ENCODE measurements around the gene ZNF577. TPM values are rescaled to one million over a fixed set of nuclear protein-coding genes. Genes with fewer than 3 reads are reported as not detected.

ZNF577 gene
- total RNA-seq, 2 experiments from 2014 or later: 4.1 to 5.3 TPM

DNA sequence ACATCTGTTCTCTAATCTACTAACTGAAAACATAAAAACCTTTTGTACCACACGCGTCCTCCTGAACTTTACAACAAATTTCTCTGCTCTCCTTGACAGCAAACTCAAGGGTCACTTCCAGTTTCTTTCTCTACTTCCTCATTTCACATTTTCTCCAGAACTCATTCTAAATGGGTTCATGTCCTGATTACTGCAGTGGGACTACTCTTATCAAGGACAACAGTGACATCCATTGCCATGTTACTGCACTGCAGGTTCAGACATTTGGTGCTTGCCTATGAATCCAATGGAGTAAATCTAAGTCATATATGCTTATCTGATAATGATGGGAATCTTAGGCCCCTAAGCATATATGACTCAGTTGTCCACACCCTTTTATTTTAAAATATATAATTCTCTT, 57.5 kb downstream of the ZNF577 start:
- Mint-ChIP-seq H3K36me3 (no peaks in the 10 kb centered on the region), H3K4me3 (no peak overlapping the region), H3K4me1 (ENCODE audit: low read depth) (no peaks in the 10 kb centered on the region), H3K27me3 (no peaks in the 10 kb centered on the region), H3K9me3 (peaks cover 54% of the 10 kb centered on the region), H3K27ac (no peak overlapping the region)
- DNase-seq: no peak
- ChIA-PET POLR2A (no interaction called here), CTCF (no interaction called here)
- intact Hi-C loops (cut with micrococcal nuclease): no loop called here

DNA sequence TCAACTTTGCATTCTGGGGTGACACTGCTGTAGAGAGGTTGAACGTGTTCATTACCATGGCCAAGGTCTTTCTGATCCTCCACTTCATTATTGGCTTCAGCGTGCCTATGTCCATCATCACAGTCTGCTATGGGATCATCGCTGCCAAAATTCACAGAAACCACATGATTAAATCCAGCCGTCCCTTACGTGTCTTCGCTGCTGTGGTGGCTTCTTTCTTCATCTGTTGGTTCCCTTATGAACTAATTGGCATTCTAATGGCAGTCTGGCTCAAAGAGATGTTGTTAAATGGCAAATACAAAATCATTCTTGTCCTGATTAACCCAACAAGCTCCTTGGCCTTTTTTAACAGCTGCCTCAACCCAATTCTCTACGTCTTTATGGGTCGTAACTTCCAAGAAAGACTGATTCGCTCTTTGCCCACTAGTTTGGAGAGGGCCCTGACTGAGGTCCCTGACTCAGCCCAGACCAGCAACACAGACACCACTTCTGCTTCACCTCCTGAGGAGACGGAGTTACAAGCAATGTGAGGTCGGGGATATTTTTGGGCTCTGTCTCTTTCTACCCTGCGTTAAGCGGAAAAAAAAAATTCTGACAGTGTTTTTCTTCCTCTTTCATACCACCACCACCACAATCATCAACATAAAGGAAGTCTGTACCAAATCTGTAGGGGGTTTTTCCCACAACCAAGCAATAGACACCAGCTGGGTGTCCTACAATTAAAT, 63.3 kb downstream of the ZNF577 start:
- ChIA-PET CTCF (no interaction called here), POLR2A (no interaction called here)
- no peaks in the 10 kb centered on the region for H3K4me1 Mint-ChIP-seq (ENCODE audit: low read depth)
- H3K27me3 Mint-ChIP-seq: no peaks in the 10 kb centered on the region
- DNase-seq: no peak
- no peak overlapping the region for H3K4me3 Mint-ChIP-seq
- H3K9me3 Mint-ChIP-seq: peaks cover 57% of the 10 kb centered on the region
- peaks cover 5% of the 10 kb centered on the region for H3K36me3 Mint-ChIP-seq
- no peak overlapping the region for H3K27ac Mint-ChIP-seq
- intact Hi-C loops (cut with micrococcal nuclease): no loop called here

- Mint-ChIP-seq H3K4me1 (ENCODE audit: low read depth) (no peaks in the 10 kb centered on the region), H3K36me3 (peaks cover 5% of the 10 kb centered on the region), H3K4me3 (no peak overlapping the region), H3K9me3 (peaks cover 44% of the 10 kb centered on the region), H3K27me3 (no peaks in the 10 kb centered on the region), H3K27ac (no peak overlapping the region)
- POLR2A ChIA-PET: no interaction called here
- intact Hi-C loops (cut with micrococcal nuclease): no loop called here
- DNase-seq: no peak
- CTCF ChIA-PET: no interaction called here
These were observed 64.8 kb downstream of the ZNF577 start for GRCh38 chr19:51822946-51823345.

DNA sequence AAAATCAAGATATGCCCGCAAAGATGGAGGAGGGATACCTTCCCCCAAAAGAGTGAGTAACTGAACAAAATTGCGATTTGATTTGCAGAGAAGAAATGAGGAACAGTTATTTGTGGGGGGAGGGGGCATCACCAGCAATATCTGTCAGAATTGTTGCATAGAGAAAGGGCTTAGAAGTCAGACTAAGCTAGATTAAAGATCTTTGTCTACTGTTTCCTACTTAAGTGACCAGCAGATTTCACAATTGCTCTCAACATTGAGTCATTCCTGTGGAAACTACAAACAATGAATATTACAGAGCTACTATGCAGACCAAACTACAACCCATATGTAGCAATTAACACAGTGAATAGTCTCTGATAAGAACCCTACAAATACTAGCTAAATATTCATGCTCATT, 65.4 kb downstream of the ZNF577 start:
- POLR2A ChIA-PET: no interaction called here
- CTCF ChIA-PET: no interaction called here
- H3K27ac Mint-ChIP-seq: no peak overlapping the region
- peaks cover 38% of the 10 kb centered on the region for H3K9me3 Mint-ChIP-seq
- intact Hi-C loops (cut with micrococcal nuclease): no loop called here
- H3K4me1 Mint-ChIP-seq (ENCODE audit: low read depth): no peaks in the 10 kb centered on the region
- H3K36me3 Mint-ChIP-seq: peaks cover 5% of the 10 kb centered on the region
- no peak overlapping the region for H3K4me3 Mint-ChIP-seq
- DNase-seq: no peak
- no peaks in the 10 kb centered on the region for H3K27me3 Mint-ChIP-seq

DNA sequence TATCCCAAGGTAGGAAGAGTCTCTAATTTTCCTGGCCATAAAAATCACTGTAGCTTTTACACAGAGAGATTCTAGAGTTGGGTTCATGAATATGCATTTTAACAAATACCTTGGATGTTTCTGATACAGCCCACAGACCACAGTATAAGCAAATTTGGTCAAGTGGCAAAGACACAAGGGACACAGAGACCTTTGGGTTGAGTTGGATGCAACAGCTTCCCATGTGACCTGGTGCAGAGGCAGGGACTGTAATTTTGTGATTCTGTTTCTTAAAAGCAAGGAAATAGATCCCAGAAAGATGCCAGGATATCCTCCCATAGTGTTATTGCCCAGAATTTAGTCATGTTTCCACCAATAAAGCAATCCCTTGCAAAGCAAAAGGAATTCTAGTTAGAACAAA, 65.8 kb downstream of the ZNF577 start:
- Mint-ChIP-seq H3K4me1 (ENCODE audit: low read depth) (no peaks in the 10 kb centered on the region), H3K27ac (no peak overlapping the region), H3K9me3 (peaks cover 34% of the 10 kb centered on the region), H3K36me3 (peaks cover 5% of the 10 kb centered on the region), H3K27me3 (no peaks in the 10 kb centered on the region), H3K4me3 (no peak overlapping the region)
- DNase-seq: no peak
- intact Hi-C loops (cut with micrococcal nuclease): no loop called here
- ChIA-PET CTCF (no interaction called here), POLR2A (no interaction called here)

DNA sequence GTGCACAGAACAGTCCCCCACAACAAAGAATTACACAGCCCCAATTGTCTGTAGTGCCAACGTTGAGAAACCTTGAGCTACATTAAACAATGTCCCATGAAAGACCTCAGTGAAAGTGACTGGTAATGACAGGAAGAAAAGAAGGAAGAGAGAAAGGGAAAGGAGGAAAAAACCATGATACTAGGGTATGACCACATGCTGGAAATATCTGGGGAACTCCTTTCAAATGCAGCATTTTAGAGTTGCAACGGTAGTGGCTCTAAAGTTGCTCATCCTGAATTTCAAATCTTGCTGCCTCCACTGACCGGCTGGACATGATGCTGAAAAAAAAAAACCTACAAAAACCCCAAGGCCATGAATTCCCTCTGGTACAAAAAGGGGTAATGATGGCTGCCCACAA, 66.3 kb downstream of the ZNF577 start:
- intact Hi-C loops (cut with micrococcal nuclease): no loop called here
- DNase-seq: no peak
- no peak overlapping the region for H3K4me3 Mint-ChIP-seq
- no peaks in the 10 kb centered on the region for H3K27me3 Mint-ChIP-seq
- no peaks in the 10 kb centered on the region for H3K4me1 Mint-ChIP-seq (ENCODE audit: low read depth)
- peaks cover 5% of the 10 kb centered on the region for H3K36me3 Mint-ChIP-seq
- POLR2A ChIA-PET: no interaction called here
- peaks cover 30% of the 10 kb centered on the region for H3K9me3 Mint-ChIP-seq
- H3K27ac Mint-ChIP-seq: no peak overlapping the region
- CTCF ChIA-PET: no interaction called here

Other genes starting within 250 kb of the ZNF577 start
- gene SIGLEC14, start 241.1 kb downstream of the ZNF577 start, total RNA-seq: not detected
- 10 to 100 TPM in 1 of 2 experiments, 1 to 10 TPM in 1; 10.0 to 14.2 TPM for gene SPACA6, start 194.6 kb downstream of the ZNF577 start, total RNA-seq
- gene HAS1, start 164.0 kb downstream of the ZNF577 start, total RNA-seq: not detected
- gene FPR1, start 136.1 kb downstream of the ZNF577 start, total RNA-seq: not detected
- gene FPR2, start 126.8 kb downstream of the ZNF577 start, total RNA-seq: not detected
- gene FPR3, start 92.8 kb downstream of the ZNF577 start, total RNA-seq: not detected
- 1 to 10 TPM; 6.7 to 9.0 TPM for gene ZNF649, start 17.1 kb upstream of the ZNF577 start, total RNA-seq
- gene ZNF613, start 39.5 kb upstream of the ZNF577 start, total RNA-seq: 1 to 10 TPM; 3.2 to 4.6 TPM
- gene ZNF350, start 98.9 kb upstream of the ZNF577 start, total RNA-seq: 1 to 10 TPM; 6.9 to 8.1 TPM
- 1 to 10 TPM; 7.5 to 7.8 TPM for gene ZNF615, start 120.3 kb upstream of the ZNF577 start, total RNA-seq
- 1 to 10 TPM; 7.2 TPM for gene ZNF614, start 140.4 kb upstream of the ZNF577 start, total RNA-seq
- 1 to 10 TPM; 8.3 to 8.8 TPM for gene ZNF432, start 160.9 kb upstream of the ZNF577 start, total RNA-seq
- gene ZNF841, start 207.8 kb upstream of the ZNF577 start, total RNA-seq: 10 to 100 TPM; 14.5 to 17.0 TPM